WTC11 (cell line): ENCODE data around the gene KCNMA1. TPM values are rescaled to one million over a fixed set of nuclear protein-coding genes. Genes with fewer than 3 reads are reported as not detected.

Experiments used
- ATAC-seq: fragments of 200-7000 bp; cut with Tn5 transposase; 2 replicates; pipeline ENCODE4 v1.10.0; 2021; ENCODE audit warnings: mild to moderate bottlenecking, moderate library complexity
- CTCF ChIA-PET: fragments of 300-600 bp; sonication (Branson Sonifier 250); formaldehyde crosslinking; loops from one replicate; lab custom pipeline; 2021; ENCODE audit warnings: antibody characterized with exemption; lab: Charles Lee
- POLR2A ChIA-PET: fragments of 350-600 bp; sonication (Branson Sonifier 250); formaldehyde crosslinking; loops from one replicate; lab custom pipeline; 2021; ENCODE audit warnings: antibody characterized with exemption; lab: Charles Lee
- DNase-seq: peaks from one replicate; pipeline ENCODE4 v3.0.0; 2021; ENCODE audit warnings: low spot score
- H3K27ac Mint-ChIP-seq: 2 replicates; pipeline ENCODE4 v1.8.0; 2021; ENCODE audit warnings: mixed read lengths
- H3K27me3 Mint-ChIP-seq: 2 replicates; pipeline ENCODE4 v1.8.0; 2021; ENCODE audit warnings: low read depth, mild to moderate bottlenecking, moderate library complexity, mixed read lengths
- H3K36me3 Mint-ChIP-seq: 2 replicates; pipeline ENCODE4 v1.8.0; 2021; ENCODE audit warnings: mixed read lengths
- H3K4me1 Mint-ChIP-seq: 2 replicates; pipeline ENCODE4 v1.8.0; 2022; ENCODE audit warnings: mixed read lengths
- H3K4me3 Mint-ChIP-seq: 2 replicates; pipeline ENCODE4 v1.8.0; 2021; ENCODE audit warnings: mild to moderate bottlenecking, moderate library complexity, mixed read lengths
- H3K9me3 Mint-ChIP-seq: 2 replicates; pipeline ENCODE4 v1.8.0; 2021; ENCODE audit warnings: mixed read lengths
- ATF3 ChIP-seq: sonication (generic); formaldehyde crosslinking; conservative IDR thresholded peaks from 2 replicates; pipeline ENCODE4 v1.8.1; 2022; ENCODE audit warnings: mild to moderate bottlenecking, missing genetic modification reagents
- ATF6 ChIP-seq: sonication (generic); formaldehyde crosslinking; IDR thresholded peaks from 2 replicates; pipeline ENCODE4 v1.8.1; 2023; ENCODE audit warnings: mild to moderate bottlenecking, missing genetic modification reagents
- CDX4 ChIP-seq: fragments of 250-450 bp; sonication (Bioruptor Pico); IDR thresholded peaks from 2 replicates; pipeline ENCODE4 v1.9.0; 2021; ENCODE audit warnings: moderate library complexity, mild to moderate bottlenecking, inconsistent platforms, borderline replicate concordance
- CREM ChIP-seq: sonication (generic); formaldehyde crosslinking; IDR thresholded peaks from 2 replicates; pipeline ENCODE4 v1.8.1; 2022; ENCODE audit warnings: mild to moderate bottlenecking, missing genetic modification reagents, moderate library complexity
- E2F5 ChIP-seq: sonication (generic); formaldehyde crosslinking; IDR thresholded peaks from 2 replicates; pipeline ENCODE4 v1.8.1; 2022; ENCODE audit warnings: mild to moderate bottlenecking, moderate library complexity, missing genetic modification reagents
- EMX1 ChIP-seq: fragments of 250-450 bp; sonication (Bioruptor Pico); IDR thresholded peaks from 2 replicates; pipeline ENCODE4 v1.8.0; 2021; ENCODE audit warnings: mild to moderate bottlenecking
- FOXK1 ChIP-seq: sonication (generic); formaldehyde crosslinking; IDR thresholded peaks from 2 replicates; pipeline ENCODE4 v1.8.0; 2022; ENCODE audit warnings: mild to moderate bottlenecking, moderate library complexity, missing genetic modification reagents
- FOXP4 ChIP-seq: sonication (generic); formaldehyde crosslinking; IDR thresholded peaks from 2 replicates; pipeline ENCODE4 v1.8.0; 2022; ENCODE audit warnings: mild to moderate bottlenecking, missing genetic modification reagents
- GRHL2 ChIP-seq: fragments of 250-450 bp; sonication (Bioruptor Pico); IDR thresholded peaks from 2 replicates; pipeline ENCODE4 v1.8.0; 2022; ENCODE audit warnings: mild to moderate bottlenecking, moderate library complexity; ENCODE audit not compliant: insufficient replicate concordance, severe bottlenecking
- GTF2I ChIP-seq: fragments of 250-450 bp; sonication (Bioruptor Pico); conservative IDR thresholded peaks from 2 replicates; pipeline ENCODE4 v1.4.0; 2021; ENCODE audit warnings: mild to moderate bottlenecking
- IRF1 ChIP-seq: sonication (generic); formaldehyde crosslinking; IDR thresholded peaks from 2 replicates; pipeline ENCODE4 v1.8.0; 2023; ENCODE audit warnings: missing genetic modification reagents
- MLX ChIP-seq: sonication (generic); formaldehyde crosslinking; IDR thresholded peaks from 2 replicates; pipeline ENCODE4 v1.8.1; 2023; ENCODE audit warnings: mild to moderate bottlenecking, missing genetic modification reagents, moderate library complexity
- NFE2L1 ChIP-seq: sonication (generic); formaldehyde crosslinking; IDR thresholded peaks from 2 replicates; pipeline ENCODE4 v1.8.1; 2023; ENCODE audit warnings: missing genetic modification reagents
- NR1H2 ChIP-seq: sonication (generic); formaldehyde crosslinking; IDR thresholded peaks from 2 replicates; pipeline ENCODE4 v1.9.0; 2021; ENCODE audit warnings: mild to moderate bottlenecking, moderate library complexity, missing genetic modification reagents
- NR2C2 ChIP-seq: sonication (generic); formaldehyde crosslinking; IDR thresholded peaks from 2 replicates; pipeline ENCODE4 v1.8.0; 2022; ENCODE audit warnings: mild to moderate bottlenecking, missing genetic modification reagents
- PRDM15 ChIP-seq: sonication (generic); formaldehyde crosslinking; IDR thresholded peaks from 2 replicates; pipeline ENCODE4 v1.8.0; 2022; ENCODE audit warnings: missing genetic modification reagents
- PRRX2 ChIP-seq: fragments of 250-450 bp; sonication (Bioruptor Pico); IDR thresholded peaks from 2 replicates; pipeline ENCODE4 v1.8.0; 2021; ENCODE audit warnings: mild to moderate bottlenecking
- TEAD1 ChIP-seq: sonication (generic); formaldehyde crosslinking; IDR thresholded peaks from 2 replicates; pipeline ENCODE4 v1.8.0; 2022; ENCODE audit warnings: mild to moderate bottlenecking, missing genetic modification reagents
- USF2 ChIP-seq: sonication (generic); formaldehyde crosslinking; IDR thresholded peaks from 2 replicates; pipeline ENCODE4 v1.8.1; 2023; ENCODE audit warnings: mild to moderate bottlenecking, missing genetic modification reagents, moderate library complexity
- ZNF425 ChIP-seq: fragments of 250-450 bp; sonication (Bioruptor Pico); conservative IDR thresholded peaks from 2 replicates; pipeline ENCODE4 v1.9.0; 2021; ENCODE audit warnings: mild to moderate bottlenecking
- total RNA-seq: library from RNA; stranded (reverse); gene quantifications from 3 replicates; pipeline ENCODE4 v1.2.3, GENCODE V29; 2021

KCNMA1 gene
- total RNA-seq, 1 experiment from 2014 or later: 7.3 TPM

- Mint-ChIP-seq H3K9me3 (no peaks in the 10 kb centered on the region), H3K4me3 (no peak overlapping the region), H3K27ac (no peak overlapping the region), H3K27me3 (no peaks in the 10 kb centered on the region), H3K4me1 (peaks cover 9% of the 10 kb centered on the region; the same call in 1 of the 2 replicates), H3K36me3 (no peaks in the 10 kb centered on the region)
- DNase-seq (no peak), ATAC-seq (no peak)
- POLR2A ChIA-PET: no interaction called here
- CTCF ChIA-PET: interaction anchor here (1.0 kb wide), 1 partner anchor 9 kb away, joined by 4 read pairs; no protein-coding TSS in a partner anchor
- TF ChIP-seq NFE2L1 (no peak), TEAD1 (CRISPR knock-in tag) (no peak), NR1H2 (CRISPR knock-in tag) (no peak)
- TF ChIP-seq, all 79 proteins: peak for 0
Measured at GRCh38 chr10:77419979-77420378, 217.6 kb downstream of the KCNMA1 start.

- no peaks in the 10 kb centered on the region for H3K36me3 Mint-ChIP-seq
- DNase-seq (no peak), ATAC-seq (no peak)
- CTCF ChIA-PET: interaction anchor here (2.0 kb wide), 1 partner anchor 10 kb away, joined by 9 read pairs; no protein-coding TSS in a partner anchor
- POLR2A ChIA-PET: no interaction called here
- H3K4me3 Mint-ChIP-seq: no peak overlapping the region
- no peaks in the 10 kb centered on the region for H3K9me3 Mint-ChIP-seq
- TF ChIP-seq MLX (CRISPR knock-in tag) (no peak), USF2 (CRISPR knock-in tag) (no peak), CDX4 (CRISPR knock-in tag) (no peak), FOXP4 (CRISPR knock-in tag) (no peak), PRRX2 (CRISPR knock-in tag) (no peak), ATF3 (CRISPR knock-in tag) (no peak), EMX1 (CRISPR knock-in tag) (no peak), ATF6 (CRISPR knock-in tag) (no peak), GRHL2 (CRISPR knock-in tag) (no peak), GTF2I (CRISPR knock-in tag) (no peak), PRDM15 (CRISPR knock-in tag) (no peak), NR1H2 (CRISPR knock-in tag) (no peak), E2F5 (CRISPR knock-in tag) (no peak), ZNF425 (CRISPR knock-in tag) (no peak), NR2C2 (CRISPR knock-in tag) (no peak), FOXK1 (no peak), IRF1 (CRISPR knock-in tag) (no peak), CREM (no peak)
- no peaks in the 10 kb centered on the region for H3K27me3 Mint-ChIP-seq
- no peak overlapping the region for H3K27ac Mint-ChIP-seq
- peaks cover 9% of the 10 kb centered on the region; the same call in 1 of the 2 replicates for H3K4me1 Mint-ChIP-seq
Measured at GRCh38 chr10:77419056-77419455, 218.6 kb downstream of the KCNMA1 start.
